GM21381 (cell line): ENCODE measurements around the gene LAIR1.
"Not testable (repeated sequence)": the region's sequence is repeated elsewhere in the genome, so short reads cannot be mapped to it uniquely, and the experiment has no call there.

ENCODE experiments used
- ATAC-seq: cut with Tn5 transposase; IDR thresholded peaks from one replicate; pipeline ENCODE4 v1.9.1; 2021; ENCODE audit warnings: mild to moderate bottlenecking, moderate library complexity; ENCODE audit not compliant: unreplicated experiment

The LAIR1 gene

GRCh38 chr19:54379187-54379678, 14.5 kb upstream of the LAIR1 start:
- ATAC-seq: no peak

DNA sequence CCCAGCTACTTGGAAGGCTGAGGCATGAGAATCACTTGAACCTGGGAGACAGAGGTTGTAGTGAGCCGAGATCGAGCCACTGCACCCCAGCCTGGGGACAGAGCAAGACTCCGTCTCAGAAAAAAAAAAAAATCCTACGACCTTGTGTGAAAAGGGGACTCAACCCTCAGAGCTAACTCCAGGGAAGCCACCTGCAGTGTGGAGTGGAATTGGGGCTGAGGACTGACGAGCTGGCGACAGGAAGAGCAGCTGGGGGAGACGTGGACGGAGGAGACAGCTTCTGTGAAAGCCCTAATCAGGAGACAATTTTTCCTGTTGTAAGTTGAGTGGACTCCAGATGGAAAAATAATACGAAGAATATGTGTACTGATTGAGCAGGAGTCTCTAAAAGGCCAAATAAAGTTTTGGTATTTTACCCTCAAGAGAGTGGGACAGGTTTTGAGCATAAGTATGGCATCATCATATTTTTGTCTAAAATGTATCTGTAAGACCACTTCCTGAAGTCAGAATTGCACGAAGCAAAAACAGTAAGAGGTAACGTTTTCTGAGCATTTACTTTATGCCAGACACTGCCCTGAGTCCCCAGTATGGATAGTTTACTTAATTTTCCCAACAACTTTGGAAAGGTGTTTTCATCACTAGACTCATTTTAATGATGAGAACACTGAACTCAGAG, 12.0 kb upstream of the LAIR1 start:
- no peak for ATAC-seq

- not testable (repeated sequence) for ATAC-seq
These were observed 10.6 kb upstream of the LAIR1 start for GRCh38 chr19:54375181-54375938.

- no peak for ATAC-seq
These were observed 9.3 kb upstream of the LAIR1 start for GRCh38 chr19:54373781-54374631.

DNA sequence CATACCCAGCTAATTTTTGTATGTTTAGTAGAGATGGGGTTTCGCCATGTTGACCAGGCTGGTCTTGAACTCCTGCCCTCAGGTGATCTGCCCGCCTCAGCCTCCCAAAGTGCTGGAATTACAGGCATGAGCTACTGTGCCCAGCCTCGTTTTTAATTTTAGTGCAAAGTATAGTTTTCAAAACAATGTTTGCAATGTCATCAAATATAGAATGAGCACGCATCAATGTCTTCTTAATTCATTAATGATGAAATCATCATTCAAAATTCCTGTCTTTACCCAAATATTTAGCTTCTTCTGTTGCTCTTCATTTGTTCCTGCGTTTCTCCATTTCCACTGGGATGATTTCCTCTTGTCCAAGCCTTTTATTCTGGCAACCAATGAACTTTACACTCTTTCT, 6.7 kb upstream of the LAIR1 start:
- ATAC-seq: not testable (repeated sequence)

DNA sequence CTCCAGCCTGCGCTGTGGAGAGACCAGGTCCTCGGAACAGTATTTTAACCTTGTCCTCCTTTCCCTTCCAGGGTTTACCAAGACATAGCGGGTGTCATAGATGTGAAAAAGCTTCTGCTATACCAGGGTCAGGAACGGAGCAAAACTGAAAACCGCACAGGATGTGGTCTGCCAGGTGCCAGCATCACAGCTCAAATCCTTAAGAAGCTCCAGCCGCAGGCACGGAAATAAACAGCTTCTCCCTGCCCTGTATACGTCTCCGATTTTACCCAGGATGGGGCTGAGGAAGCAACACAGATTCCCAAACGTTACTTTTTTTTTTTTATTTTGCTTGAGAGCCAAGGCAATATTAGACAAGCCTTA, 5.7 kb upstream of the LAIR1 start:
- ATAC-seq: not testable (repeated sequence)

DNA sequence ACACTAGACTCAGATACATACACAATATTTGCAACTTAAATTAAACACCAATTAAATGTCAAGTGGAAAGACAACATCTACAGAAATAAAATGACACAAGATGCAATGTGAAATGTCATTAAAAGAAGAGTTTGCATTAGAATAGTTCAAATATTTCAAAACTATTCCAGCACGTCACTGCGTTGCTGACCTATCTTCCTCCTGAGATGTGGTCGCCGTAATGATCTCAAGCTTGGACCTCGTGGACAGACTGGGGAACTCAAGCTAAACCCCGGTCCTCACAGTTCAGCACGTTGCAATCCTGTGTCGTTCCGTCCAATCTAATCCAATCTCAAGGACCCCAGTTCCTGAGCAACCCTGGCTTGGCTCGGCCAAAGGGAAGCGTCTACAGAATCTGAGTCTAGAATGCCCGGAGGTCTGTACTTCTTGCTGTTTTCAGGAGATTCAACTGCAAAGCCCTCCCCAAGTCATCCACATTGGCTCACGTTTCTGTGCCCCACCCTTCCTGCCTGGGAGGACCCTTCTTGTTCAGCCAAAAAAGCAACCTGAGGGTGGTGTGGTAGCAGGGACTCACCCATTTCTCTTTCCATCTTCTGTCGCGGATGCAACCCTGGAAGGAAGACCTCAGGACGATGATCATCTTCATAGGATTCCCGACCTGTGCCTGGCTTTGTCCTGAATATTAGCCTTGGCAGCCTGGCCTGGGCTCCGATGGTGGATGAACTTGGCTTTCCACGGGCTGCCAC, 5.1 kb upstream of the LAIR1 start:
- not testable (repeated sequence) for ATAC-seq

DNA sequence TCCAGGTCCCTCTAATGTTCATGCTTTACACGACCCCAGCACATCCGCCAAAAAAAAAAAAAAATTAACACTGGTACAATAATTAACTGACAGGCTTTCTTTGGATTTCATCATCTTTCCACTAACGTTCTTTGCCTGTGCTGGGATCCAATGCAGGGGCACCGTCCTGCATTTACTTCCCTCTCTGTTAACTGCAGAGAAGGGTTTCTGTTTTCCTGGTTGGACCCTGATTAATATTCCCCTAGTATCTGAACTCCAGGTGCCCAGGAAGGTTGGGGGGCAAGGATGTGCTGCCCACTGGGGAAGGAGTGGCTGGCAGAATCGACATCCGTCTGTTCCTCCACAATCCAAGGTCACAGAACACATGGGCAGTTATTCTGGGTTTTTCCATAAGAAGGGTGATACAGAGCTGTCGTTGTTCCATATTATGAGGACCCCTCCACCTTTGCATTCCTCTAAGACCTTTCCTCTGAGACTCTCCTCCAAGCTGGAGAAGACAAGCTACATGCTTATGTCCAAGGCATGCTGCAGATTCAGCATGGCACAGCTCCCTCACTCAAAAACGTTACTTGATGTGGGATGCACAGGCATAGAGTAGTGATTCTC, 4.5 kb upstream of the LAIR1 start:
- ATAC-seq: no peak

GRCh38 chr19:54366811-54367210, 2.1 kb upstream of the LAIR1 start:
- no peak for ATAC-seq

GRCh38 chr19:54365798-54366197, 1.1 kb upstream of the LAIR1 start:
- not testable (repeated sequence) for ATAC-seq

DNA sequence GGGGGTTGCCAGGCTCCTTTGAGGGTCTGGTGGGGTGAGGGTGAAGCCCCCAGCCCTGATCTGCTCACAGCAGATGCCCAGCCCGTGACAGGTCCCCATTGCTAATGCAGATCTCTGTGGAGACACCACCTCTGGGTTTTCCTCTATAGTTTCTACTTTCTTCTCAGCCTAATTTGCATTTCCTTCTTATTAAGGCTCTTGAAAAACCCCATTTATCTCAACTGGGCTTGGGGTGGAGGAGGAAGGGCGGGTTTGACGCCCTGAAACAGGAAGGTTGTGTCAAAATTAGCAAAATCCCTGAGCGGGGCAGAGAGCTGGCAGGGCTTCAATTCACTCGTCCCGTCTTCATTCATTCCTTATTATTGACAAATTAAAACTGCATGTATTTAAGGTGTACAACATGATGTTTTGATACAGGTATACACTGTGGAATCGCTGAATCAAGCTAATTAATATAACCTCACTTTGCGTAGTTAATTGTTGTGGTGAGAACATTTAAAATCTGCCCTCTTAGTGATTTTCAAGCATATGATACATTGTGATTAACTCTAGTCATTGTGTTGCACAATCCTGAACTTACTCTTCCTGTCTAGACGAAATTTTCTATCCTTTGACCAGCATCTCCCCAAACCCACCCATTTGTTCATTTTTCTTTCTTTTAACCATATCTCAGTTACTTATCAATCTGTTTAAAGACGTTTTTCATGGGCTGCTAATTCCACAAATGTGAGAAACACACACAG, 2.9 kb downstream of the LAIR1 start:
- not testable (repeated sequence) for ATAC-seq

- ATAC-seq: peak; percentile 68
These were observed 5.4 kb downstream of the LAIR1 start for GRCh38 chr19:54359149-54359820.

DNA sequence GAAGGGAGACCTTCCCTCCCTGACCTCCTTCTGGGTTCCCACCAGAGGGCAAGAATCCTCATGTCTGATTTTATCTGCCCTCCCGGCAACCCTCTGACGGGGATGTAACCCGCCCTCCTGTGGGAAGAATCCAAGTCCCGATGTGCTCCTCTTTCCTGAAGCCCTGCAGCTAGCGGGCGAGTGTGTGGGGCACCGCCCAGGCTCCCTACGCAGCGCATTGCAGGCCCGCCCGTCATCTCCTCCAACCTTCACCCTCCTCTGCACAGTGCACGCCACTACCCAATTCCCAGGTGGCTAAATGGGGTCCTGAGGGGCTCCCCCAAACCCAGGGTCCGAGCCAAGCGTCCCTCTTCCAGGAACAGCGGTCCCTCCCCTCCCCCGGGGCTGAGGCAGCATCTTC, 7.3 kb downstream of the LAIR1 start:
- ATAC-seq: no peak

- ATAC-seq: no peak
These were observed 8.2 kb downstream of the LAIR1 start for GRCh38 chr19:54356444-54357056.

- no peak for ATAC-seq
These were observed 9.1 kb downstream of the LAIR1 start for GRCh38 chr19:54355675-54356074.

GRCh38 chr19:54354761-54355160, 10.0 kb downstream of the LAIR1 start:
- ATAC-seq: no peak

GRCh38 chr19:54352546-54352945, 12.2 kb downstream of the LAIR1 start:
- no peak for ATAC-seq

GRCh38 chr19:54352041-54352440, 12.7 kb downstream of the LAIR1 start:
- ATAC-seq: no peak

DNA sequence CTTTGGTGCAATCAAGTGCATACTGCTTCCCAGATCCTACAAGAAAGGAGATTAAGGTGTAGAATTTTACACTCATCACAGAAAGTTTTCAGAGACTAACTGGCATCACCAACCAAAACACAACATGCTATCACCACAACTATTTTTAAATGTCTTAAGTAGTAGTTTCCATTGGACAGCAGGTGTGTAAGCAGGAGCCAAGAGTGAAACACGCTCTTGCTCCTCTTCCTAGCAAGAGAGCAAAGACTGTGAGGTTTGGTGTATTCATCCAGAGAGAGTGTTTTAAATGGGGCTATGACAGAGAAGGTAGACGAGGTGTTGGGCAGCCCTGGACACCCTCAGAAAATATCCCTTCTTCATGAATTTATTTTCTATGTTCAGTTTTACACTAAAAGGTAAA, 13.3 kb downstream of the LAIR1 start:
- no peak for ATAC-seq
